ENCODE data around the gene CEP97.
A peak's percentile ranks its signal among the peaks of the same experiment; 100 is the strongest.
"Not testable (repeated sequence)": the region's sequence is repeated elsewhere in the genome, so short reads cannot be mapped to it uniquely, and the experiment has no call there.

CEP97 gene

DNA sequence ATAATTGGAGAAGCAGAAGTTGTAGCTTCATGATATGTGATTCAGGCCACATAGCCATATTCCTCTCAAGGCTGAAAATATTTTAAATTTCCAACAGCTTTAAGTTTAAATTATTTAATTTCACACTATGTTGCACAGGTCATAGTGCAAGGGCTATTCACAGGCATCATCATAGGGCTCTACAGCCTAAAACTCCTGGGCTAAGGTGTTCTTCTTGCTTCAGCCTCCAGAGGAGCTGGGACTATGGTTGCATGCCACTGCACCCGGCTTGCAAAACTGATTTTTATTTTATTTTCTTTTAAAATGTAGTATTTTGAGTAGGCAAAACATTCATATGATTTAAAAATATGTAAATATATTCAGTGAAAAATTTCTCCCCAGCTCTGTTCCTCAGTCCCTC is 6.0 kb upstream of the CEP97 start:
- H3K4me3 ChIP-seq (ENCODE audit: low read length): no peak overlapping the region
- H3K36me3 ChIP-seq (ENCODE audit: control insufficient read depth, insufficient read depth, low read length, severe bottlenecking): no peaks in the 10 kb centered on the region
- H3K4me1 ChIP-seq (ENCODE audit: control insufficient read depth, insufficient read depth, low read length): peaks cover 10% of the 10 kb centered on the region
- DNase-seq (ENCODE audit: low read depth): no peak
- no peak overlapping the region for H3K9ac ChIP-seq (ENCODE audit: low read length)
- no peaks in the 10 kb centered on the region for H3K27me3 ChIP-seq (replicated peaks; ENCODE audit: control insufficient read depth, insufficient read depth, low read length)
- H3K9me3 ChIP-seq (ENCODE audit: control insufficient read depth, low read length): no peaks in the 10 kb centered on the region

DNA sequence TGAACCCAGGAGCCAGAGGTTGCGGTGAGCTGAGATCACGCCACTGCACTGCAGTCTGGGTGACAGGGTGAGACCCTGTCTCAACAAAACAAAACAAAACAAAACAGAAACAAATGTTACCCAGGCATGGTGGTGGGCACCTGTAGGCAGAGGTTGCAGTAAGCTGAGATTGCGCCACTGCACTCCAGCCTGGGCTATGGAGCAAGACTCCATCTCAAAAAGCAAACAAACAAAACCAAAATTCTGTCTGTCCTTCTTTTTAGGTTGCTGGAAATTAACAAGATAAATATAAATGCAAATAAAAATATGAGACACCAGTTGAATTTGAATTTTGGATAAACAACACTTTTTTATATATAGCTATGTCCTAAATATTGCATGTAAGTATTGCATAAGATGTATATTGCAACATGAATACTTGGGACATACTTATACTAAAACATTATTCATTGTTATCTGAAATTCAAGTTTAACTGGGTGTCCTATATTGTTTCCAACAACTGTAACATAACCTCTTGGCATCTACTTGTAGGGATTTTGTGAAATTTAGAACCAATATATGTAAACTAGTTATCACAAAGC is 4.7 kb upstream of the CEP97 start:
- H3K4me1 ChIP-seq (ENCODE audit: control insufficient read depth, insufficient read depth, low read length): peaks cover 15% of the 10 kb centered on the region
- H3K9me3 ChIP-seq (ENCODE audit: control insufficient read depth, low read length): no peaks in the 10 kb centered on the region
- DNase-seq (ENCODE audit: low read depth): peak; percentile 59
- no peaks in the 10 kb centered on the region for H3K27me3 ChIP-seq (replicated peaks; ENCODE audit: control insufficient read depth, insufficient read depth, low read length)
- no peak overlapping the region for H3K9ac ChIP-seq (ENCODE audit: low read length)
- no peak overlapping the region for H3K4me3 ChIP-seq (ENCODE audit: low read length)
- no peaks in the 10 kb centered on the region for H3K36me3 ChIP-seq (ENCODE audit: control insufficient read depth, insufficient read depth, low read length, severe bottlenecking)

DNA sequence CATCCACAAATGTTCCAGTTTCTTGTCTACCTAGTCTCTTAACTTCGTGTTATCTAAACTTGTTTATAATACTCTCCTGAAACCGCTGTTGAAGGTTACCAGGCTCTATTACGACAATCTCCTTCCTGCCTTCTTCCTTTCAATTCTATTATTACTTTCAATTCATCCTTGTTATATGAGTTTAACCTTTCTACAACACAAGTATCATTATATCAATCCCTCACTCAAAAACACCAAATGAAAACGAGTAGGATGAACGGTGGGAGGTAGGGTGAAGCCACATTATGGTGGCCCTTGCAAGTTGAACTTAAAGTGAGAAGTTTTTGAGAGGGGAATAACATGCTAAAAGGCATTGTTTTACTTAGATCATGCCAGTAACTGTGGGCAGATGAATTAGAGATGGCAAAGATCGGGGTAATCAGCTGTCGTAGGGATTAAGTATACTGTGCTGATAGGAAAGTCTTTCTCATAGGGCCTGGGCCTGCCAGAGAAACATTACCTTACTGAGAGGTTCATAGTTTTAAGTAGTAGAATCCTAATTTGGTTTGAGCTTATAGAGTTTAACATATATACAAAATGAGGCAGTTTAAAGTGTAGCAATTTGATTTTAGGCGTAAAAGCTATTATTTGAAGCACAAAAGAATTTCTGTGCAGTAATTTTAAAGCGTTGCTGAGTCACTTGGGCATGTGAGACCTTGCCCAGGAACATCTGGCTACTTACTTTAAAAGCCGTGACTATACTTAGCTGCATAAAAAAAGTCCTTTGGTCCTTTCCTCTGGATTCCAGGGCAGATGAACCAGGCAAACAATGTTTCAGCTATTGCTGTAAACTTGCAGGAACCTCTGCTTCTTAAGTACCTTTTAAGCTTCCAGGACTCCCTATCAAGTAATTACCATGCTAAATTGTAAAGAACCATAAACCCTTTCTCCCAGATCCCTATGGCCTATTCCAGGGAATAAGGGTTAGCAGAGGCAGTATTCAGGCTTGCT is 3.3 kb upstream of the CEP97 start:
- Histone ChIP-seq H3K4me1 (ENCODE audit: control insufficient read depth, insufficient read depth, low read length) (peaks cover 23% of the 10 kb centered on the region), H3K9me3 (ENCODE audit: control insufficient read depth, low read length) (no peaks in the 10 kb centered on the region), H3K4me3 (ENCODE audit: low read length) (no peak overlapping the region), H3K9ac (ENCODE audit: low read length) (no peak overlapping the region), H3K27me3 (replicated peaks; ENCODE audit: control insufficient read depth, insufficient read depth, low read length) (no peaks in the 10 kb centered on the region), H3K36me3 (ENCODE audit: control insufficient read depth, insufficient read depth, low read length, severe bottlenecking) (no peaks in the 10 kb centered on the region)
- peak; percentile 43 for DNase-seq (ENCODE audit: low read depth)

DNA sequence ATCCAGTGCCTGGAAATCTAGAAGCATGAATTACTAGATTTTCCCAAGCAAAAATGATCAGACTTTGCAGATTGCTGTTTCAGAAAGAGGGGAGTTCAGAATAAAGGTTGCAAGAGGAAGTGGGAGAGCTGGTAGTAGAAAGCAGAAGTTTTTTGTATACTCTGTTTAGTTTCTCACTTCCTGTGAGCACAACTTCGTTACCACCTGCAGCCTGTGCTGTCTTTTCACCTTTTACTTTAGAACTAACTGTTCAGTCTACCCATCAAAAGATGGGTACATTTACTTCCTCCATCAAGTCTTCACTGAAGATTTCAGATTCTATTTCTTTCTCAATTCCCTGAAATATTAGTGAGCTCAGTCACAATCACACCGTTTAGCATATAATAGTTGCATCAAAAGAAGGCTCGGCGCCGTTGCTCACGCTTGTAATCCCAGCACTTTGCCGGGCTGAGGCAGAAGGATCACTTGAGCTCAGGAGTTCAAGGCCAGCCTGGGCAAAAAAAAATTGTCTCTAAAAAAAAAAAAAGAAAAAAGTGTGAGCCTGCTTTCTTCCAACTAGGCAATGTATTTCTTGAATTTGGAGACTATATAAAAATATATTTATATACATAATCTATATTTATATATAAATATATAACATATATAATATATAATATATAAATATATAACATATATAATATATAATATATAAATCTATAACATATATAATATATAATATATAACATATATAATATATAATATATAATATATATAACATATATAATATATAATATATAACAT is 1.8 kb upstream of the CEP97 start:
- no peaks in the 10 kb centered on the region for H3K9me3 ChIP-seq (ENCODE audit: control insufficient read depth, low read length)
- no peaks in the 10 kb centered on the region for H3K36me3 ChIP-seq (ENCODE audit: control insufficient read depth, insufficient read depth, low read length, severe bottlenecking)
- no peak overlapping the region for H3K9ac ChIP-seq (ENCODE audit: low read length)
- H3K27me3 ChIP-seq (replicated peaks; ENCODE audit: control insufficient read depth, insufficient read depth, low read length): no peaks in the 10 kb centered on the region
- H3K4me1 ChIP-seq (ENCODE audit: control insufficient read depth, insufficient read depth, low read length): peaks cover 23% of the 10 kb centered on the region
- no peak overlapping the region for H3K4me3 ChIP-seq (ENCODE audit: low read length)
- DNase-seq (ENCODE audit: low read depth): no peak

DNA sequence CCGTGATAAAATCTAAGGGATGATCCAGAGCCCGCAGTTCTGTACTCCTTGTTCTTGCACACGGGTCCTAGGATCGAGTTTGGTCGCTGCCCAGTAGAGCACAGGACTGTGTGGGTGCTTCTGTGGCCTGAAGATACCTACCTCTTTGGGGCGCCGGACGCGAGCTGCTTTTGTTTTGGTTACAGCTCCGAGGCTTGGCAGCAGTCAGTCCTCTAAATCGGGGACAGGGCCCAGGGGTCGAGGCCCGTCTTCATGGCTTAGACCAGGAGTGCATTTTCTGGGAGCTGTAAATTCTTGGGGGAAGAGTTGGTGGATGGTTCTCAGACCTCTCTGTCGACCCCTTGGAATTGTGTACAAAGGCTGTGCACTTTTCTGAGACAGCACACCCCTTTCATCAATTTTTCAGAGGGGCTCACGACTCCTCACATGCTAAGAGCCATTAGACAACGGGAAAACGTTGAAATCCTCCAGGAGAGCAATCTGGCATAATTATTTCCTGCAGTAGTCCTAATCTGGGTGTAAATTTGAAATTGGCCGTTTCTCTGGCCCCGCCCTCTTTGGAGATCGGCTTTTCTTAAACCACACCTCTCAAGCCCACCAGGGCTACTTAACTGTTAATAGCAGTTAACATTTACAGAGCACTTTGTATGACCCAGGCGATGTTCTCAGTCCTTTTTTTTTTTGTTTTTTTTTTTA is 928 bp downstream of the CEP97 start:
- no peaks in the 10 kb centered on the region for H3K9me3 ChIP-seq (ENCODE audit: control insufficient read depth, low read length)
- peaks cover 3% of the 10 kb centered on the region for H3K36me3 ChIP-seq (ENCODE audit: control insufficient read depth, insufficient read depth, low read length, severe bottlenecking)
- H3K27me3 ChIP-seq (replicated peaks; ENCODE audit: control insufficient read depth, insufficient read depth, low read length): no peaks in the 10 kb centered on the region
- H3K4me1 ChIP-seq (ENCODE audit: control insufficient read depth, insufficient read depth, low read length): peaks cover 16% of the 10 kb centered on the region
- peak overlapping the region; percentile 96 for H3K4me3 ChIP-seq (ENCODE audit: low read length)
- H3K9ac ChIP-seq (ENCODE audit: low read length): peak overlapping the region; percentile 88
- peak; percentile 59 for DNase-seq (ENCODE audit: low read depth)

DNA sequence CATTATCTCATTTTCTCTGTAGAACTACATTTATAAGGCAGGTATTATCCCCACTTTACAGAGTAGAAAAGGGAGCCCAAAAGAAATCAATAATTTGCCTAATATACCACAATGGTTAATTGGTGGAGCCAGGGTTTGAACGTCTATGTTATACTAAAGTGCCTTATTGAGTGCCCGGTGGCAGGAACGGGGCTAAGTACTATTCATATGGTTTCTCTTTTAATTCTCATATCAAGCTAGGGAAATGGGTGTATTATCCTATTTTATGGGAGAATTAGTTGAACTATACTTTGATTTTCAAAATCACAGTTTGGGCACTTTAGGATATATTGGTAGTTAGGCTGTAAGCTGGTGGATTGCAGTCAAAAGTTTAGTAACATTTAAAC is 1.5 kb downstream of the CEP97 start:
- no peak for DNase-seq (ENCODE audit: low read depth)
- H3K36me3 ChIP-seq (ENCODE audit: control insufficient read depth, insufficient read depth, low read length, severe bottlenecking): peaks cover 3% of the 10 kb centered on the region
- no peaks in the 10 kb centered on the region for H3K27me3 ChIP-seq (replicated peaks; ENCODE audit: control insufficient read depth, insufficient read depth, low read length)
- H3K9ac ChIP-seq (ENCODE audit: low read length): peak overlapping the region; percentile 88
- H3K4me3 ChIP-seq (ENCODE audit: low read length): peak overlapping the region; percentile 96
- no peaks in the 10 kb centered on the region for H3K9me3 ChIP-seq (ENCODE audit: control insufficient read depth, low read length)
- peaks cover 16% of the 10 kb centered on the region for H3K4me1 ChIP-seq (ENCODE audit: control insufficient read depth, insufficient read depth, low read length)

DNA sequence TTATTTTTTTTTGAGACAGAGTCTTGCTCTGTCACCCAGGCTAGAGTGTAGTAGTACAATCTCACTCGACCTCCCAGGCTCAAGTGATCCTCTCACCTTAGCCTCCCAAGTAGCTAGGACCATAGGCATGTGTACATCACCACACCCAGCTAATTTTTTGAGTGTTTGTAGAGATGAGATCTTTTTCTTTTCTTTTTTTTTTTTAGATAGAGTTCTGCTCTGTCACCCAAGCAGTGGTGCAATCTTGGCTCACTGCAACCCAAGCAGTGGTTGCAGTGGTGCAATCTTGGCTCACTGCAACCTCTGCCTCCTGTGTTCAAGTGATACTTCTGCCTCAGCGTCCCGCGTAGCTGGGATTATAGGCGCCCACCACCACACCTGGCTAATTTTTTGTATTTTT is 5.2 kb downstream of the CEP97 start:
- no peaks in the 10 kb centered on the region for H3K27me3 ChIP-seq (replicated peaks; ENCODE audit: control insufficient read depth, insufficient read depth, low read length)
- no peaks in the 10 kb centered on the region for H3K9me3 ChIP-seq (ENCODE audit: control insufficient read depth, low read length)
- H3K36me3 ChIP-seq (ENCODE audit: control insufficient read depth, insufficient read depth, low read length, severe bottlenecking): peaks cover 34% of the 10 kb centered on the region
- no peak overlapping the region for H3K9ac ChIP-seq (ENCODE audit: low read length)
- H3K4me1 ChIP-seq (ENCODE audit: control insufficient read depth, insufficient read depth, low read length): peaks cover 8% of the 10 kb centered on the region
- no peak for DNase-seq (ENCODE audit: low read depth)
- no peak overlapping the region for H3K4me3 ChIP-seq (ENCODE audit: low read length)

DNA sequence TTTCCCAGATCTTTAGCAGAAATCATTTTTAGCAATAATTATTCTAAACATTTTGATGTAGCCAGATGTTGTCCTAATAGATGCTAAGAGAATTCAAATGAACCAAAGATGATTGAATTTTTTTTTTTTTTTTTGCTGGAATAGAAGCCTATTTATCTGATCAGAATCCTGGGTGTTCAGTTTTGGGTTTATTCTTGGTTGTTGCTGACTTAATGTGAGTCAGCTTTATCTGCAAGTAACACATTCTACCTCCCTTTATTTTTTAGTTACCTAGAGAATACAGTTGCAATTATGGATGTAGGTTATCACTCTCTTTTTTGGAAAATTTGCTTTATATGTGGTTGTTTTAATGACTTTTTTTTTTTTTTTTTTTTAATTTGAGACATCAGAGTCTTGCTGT is 6.4 kb downstream of the CEP97 start:
- H3K9ac ChIP-seq (ENCODE audit: low read length): no peak overlapping the region
- peaks cover 38% of the 10 kb centered on the region for H3K36me3 ChIP-seq (ENCODE audit: control insufficient read depth, insufficient read depth, low read length, severe bottlenecking)
- H3K4me1 ChIP-seq (ENCODE audit: control insufficient read depth, insufficient read depth, low read length): peaks cover 3% of the 10 kb centered on the region
- H3K27me3 ChIP-seq (replicated peaks; ENCODE audit: control insufficient read depth, insufficient read depth, low read length): no peaks in the 10 kb centered on the region
- no peak overlapping the region for H3K4me3 ChIP-seq (ENCODE audit: low read length)
- no peak for DNase-seq (ENCODE audit: low read depth)
- H3K9me3 ChIP-seq (ENCODE audit: control insufficient read depth, low read length): no peaks in the 10 kb centered on the region

DNA sequence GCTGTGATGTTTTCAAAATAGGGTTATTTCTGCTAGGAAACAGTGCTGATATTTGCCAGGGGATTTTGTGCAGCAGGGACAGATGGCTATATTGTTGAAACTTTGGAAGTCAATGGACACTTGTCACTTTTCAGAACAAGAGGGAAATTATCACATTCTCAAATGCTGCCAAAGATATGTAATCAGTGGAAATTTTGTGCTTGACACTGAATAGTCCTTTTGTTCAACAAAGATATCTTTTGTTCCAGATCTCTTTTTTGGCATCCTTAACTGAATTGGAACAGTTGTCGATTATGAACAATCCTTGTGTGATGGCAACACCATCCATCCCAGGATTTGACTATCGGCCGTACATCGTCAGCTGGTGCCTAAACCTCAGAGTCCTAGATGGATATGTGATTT is 7.8 kb downstream of the CEP97 start:
- no peak overlapping the region for H3K9ac ChIP-seq (ENCODE audit: low read length)
- H3K9me3 ChIP-seq (ENCODE audit: control insufficient read depth, low read length): no peaks in the 10 kb centered on the region
- H3K27me3 ChIP-seq (replicated peaks; ENCODE audit: control insufficient read depth, insufficient read depth, low read length): no peaks in the 10 kb centered on the region
- DNase-seq (ENCODE audit: low read depth): no peak
- H3K4me3 ChIP-seq (ENCODE audit: low read length): no peak overlapping the region
- peaks cover 38% of the 10 kb centered on the region for H3K36me3 ChIP-seq (ENCODE audit: control insufficient read depth, insufficient read depth, low read length, severe bottlenecking)
- H3K4me1 ChIP-seq (ENCODE audit: control insufficient read depth, insufficient read depth, low read length): no peaks in the 10 kb centered on the region

DNA sequence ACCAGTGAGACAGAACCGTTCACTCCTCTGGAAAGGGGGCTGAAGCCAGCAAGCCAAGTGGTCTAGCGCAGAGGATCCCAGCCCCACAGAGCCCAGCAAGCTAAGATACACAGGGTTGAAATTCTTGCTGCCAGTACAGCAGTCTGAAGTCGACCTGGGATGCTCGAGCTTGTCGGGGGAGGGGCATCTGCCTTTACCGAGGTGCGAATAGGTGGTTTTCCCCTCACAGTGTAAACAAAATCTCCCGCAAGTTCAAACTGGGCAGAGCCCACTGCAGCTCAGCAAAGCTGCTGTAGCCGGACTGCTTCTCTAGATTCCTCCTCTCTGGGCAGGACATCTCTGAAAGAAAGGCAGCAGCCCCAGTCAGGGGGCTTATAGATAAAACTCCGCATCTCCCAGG is 11.4 kb downstream of the CEP97 start:
- Histone ChIP-seq H3K4me3 (ENCODE audit: low read length) (no peak overlapping the region), H3K36me3 (ENCODE audit: control insufficient read depth, insufficient read depth, low read length, severe bottlenecking) (peaks cover 34% of the 10 kb centered on the region), H3K9me3 (ENCODE audit: control insufficient read depth, low read length) (no peaks in the 10 kb centered on the region), H3K9ac (ENCODE audit: low read length) (no peak overlapping the region), H3K27me3 (replicated peaks; ENCODE audit: control insufficient read depth, insufficient read depth, low read length) (no peaks in the 10 kb centered on the region), H3K4me1 (ENCODE audit: control insufficient read depth, insufficient read depth, low read length) (no peaks in the 10 kb centered on the region)
- DNase-seq (ENCODE audit: low read depth): no peak

DNA sequence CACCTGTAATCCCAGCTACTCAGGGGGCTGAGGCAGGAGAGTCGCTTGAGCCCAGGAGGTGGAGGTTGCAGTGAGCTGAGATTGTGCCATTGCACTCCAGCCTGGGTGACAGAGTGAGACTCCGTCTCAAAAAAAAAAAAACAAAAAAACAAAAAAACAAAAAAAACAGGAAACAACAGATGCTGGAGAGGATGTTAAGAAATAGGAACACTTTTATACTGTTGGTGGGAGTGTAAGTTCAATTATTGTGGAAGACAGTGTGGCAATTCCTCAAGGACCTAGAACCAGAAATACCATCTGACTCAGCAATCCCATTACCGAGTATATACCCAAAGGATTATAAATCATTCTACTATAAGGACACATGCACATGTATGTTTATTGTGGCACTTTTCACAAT is 17.5 kb downstream of the CEP97 start:
- H3K27me3 ChIP-seq (replicated peaks; ENCODE audit: control insufficient read depth, insufficient read depth, low read length); H3K36me3 ChIP-seq (ENCODE audit: control insufficient read depth, insufficient read depth, low read length, severe bottlenecking); H3K4me1 ChIP-seq (ENCODE audit: control insufficient read depth, insufficient read depth, low read length); H3K9me3 ChIP-seq (ENCODE audit: control insufficient read depth, low read length); H3K9ac ChIP-seq (ENCODE audit: low read length); DNase-seq (ENCODE audit: low read depth); H3K4me3 ChIP-seq (ENCODE audit: low read length): not testable (repeated sequence)

Measured in adipocyte (in vitro differentiated cells).